ENCODE measurements around the gene CETP. TPM values are rescaled to one million over a fixed set of nuclear protein-coding genes. Genes with fewer than 3 reads are reported as not detected.

CETP gene
- total and polyA plus RNA-seq, 2 of the 8 experiments (the other 6 are each of a cell fraction or from before 2014, with no cell fraction given): not detected

DNA sequence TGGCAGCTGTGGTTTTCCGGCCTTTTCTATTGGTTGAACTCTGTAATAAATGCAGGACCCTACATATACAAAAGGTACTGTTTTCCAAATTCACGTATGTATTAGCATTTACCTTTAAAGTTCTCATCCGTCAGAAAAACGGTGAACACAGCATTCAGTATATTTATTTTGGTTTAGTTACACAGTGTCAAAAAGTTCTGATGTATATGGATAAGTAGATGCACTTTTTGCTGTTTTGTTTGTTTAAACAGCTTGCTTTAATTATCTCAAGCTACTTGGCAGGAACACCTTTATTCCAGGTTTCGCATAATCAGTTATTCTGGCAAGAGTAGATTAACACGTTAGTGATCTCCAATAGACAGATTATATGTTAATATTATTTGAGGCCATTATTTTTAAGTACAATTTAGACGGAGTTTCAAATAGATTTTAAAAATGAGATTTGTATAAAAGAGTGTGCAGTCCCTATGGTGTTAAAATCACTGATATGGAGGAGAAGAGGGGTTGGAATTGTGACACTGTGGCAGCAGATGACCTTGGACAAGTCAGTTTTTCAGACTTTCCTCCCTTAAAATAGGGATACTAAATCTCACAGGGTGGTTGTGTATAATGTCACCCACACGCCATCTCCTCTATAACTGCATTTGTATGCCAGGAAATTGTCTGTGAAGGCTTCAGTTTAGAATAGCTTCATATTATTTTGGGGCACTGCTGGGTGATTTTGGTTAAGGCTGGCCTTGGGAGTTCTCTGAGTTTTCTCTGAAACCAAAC lies 27.7 kb upstream of the CETP start:
- peak overlapping the region; percentile 84 to 90; a peak in 3 of 4 replicates for H3K4me2 ChIP-seq (ENCODE audit: insufficient read depth in 1 of 2, low read depth in 2 of 2, low read length in 2 of 2)
- no peak overlapping the region for H4K91ac ChIP-seq (replicated peaks; ENCODE audit: insufficient read length, low read length)
- no peak overlapping the region for H3K56ac ChIP-seq (replicated peaks; ENCODE audit: insufficient read length, low read depth, low read length)
- 77% methylated on average over 8 of the region's 8 CpGs; no CpG with 5 or more reads in 1 of the 2 experiments for WGBS, 2 experiments (ENCODE audit: extremely low coverage in 1 of 2, insufficient coverage in 1 of 2, insufficient read length in 1 of 2, insufficient replicate concordance in 2 of 2, low coverage in 1 of 2, low lambda C conversion rate in 2 of 2, missing lambda C conversion rate in 1 of 2)
- no peak overlapping the region for H3K14ac ChIP-seq (ENCODE audit: insufficient read length)
- H2BK12ac ChIP-seq (ENCODE audit: low read depth, low read length): no peak overlapping the region
- no peaks in the 10 kb centered on the region for H3K9me3 ChIP-seq (ENCODE audit: insufficient read depth in 2 of 2, low read depth in 1 of 2, low read length in 1 of 2)
- H3K79me2 ChIP-seq (ENCODE audit: control insufficient read depth in 1 of 2, insufficient read depth in 2 of 2, low read length in 2 of 2): peaks cover 0 to 32% of the 10 kb centered on the region in 2 experiments; a peak in 2 of 4 replicates
- peaks cover 5% of the 10 kb centered on the region; the same call in 1 of the 2 replicates for H3K23me2 ChIP-seq (ENCODE audit: low read depth, low read length)
- no peak overlapping the region for H3K27ac ChIP-seq (ENCODE audit: low read depth, low read length)
- H3K4me3 ChIP-seq (ENCODE audit: extremely low read depth in 1 of 4, insufficient read depth in 2 of 4, low read depth in 3 of 4, low read length in 4 of 4): peak overlapping the region in 2 of 4 experiments; percentile 80 to 89; a peak in 3 of 8 replicates
- H4K5ac ChIP-seq (ENCODE audit: insufficient read length, low read depth, low read length): no peak overlapping the region
- H2BK15ac ChIP-seq (ENCODE audit: low read length): no peak overlapping the region
- H2AFZ ChIP-seq (ENCODE audit: low read length): no peak overlapping the region
- no peak for DNase-seq (ENCODE audit: low read depth in 1 of 2, low spot score in 2 of 2)
- no peak overlapping the region for H4K8ac ChIP-seq (ENCODE audit: extremely low read depth, insufficient read depth, low read length)
- H3K27me3 ChIP-seq (replicated peaks in 1 of 4; ENCODE audit: control insufficient read depth in 3 of 4, extremely low read depth in 1 of 4, insufficient read depth in 3 of 4, low read length in 3 of 4): no peaks in the 10 kb centered on the region
- no peak overlapping the region for H2BK120ac ChIP-seq (replicated peaks; ENCODE audit: low read depth, low read length)
- no peak overlapping the region for H3K4ac ChIP-seq (replicated peaks; ENCODE audit: insufficient read length, low read depth, low read length)
- peaks cover 4 to 7% of the 10 kb centered on the region in 2 experiments for H4K20me1 ChIP-seq (replicated peaks in 1 of 2; ENCODE audit: control insufficient read depth in 1 of 2, insufficient read depth in 2 of 2, low read length in 2 of 2)
- peaks cover 5 to 41% (median 28%) of the 10 kb centered on the region in 4 experiments; a peak in 7 of 8 replicates for H3K36me3 ChIP-seq (ENCODE audit: control insufficient read depth in 2 of 4, insufficient read depth in 4 of 4, low read length in 3 of 4)
- ChIA-PET CTCF (ENCODE audit: partially characterized antibody) (interaction anchor here (1.0 to 6.7 kb wide), 3 partner anchors 19 to 66 kb away, joined by 4 to 32 read pairs (median 4); no protein-coding TSS in a partner anchor), POLR2A (ENCODE audit: partially characterized antibody) (interaction anchor here (1.3 to 11.4 kb wide), 6 partner anchors 10 to 96 kb away, joined by 3 to 125 read pairs (median 16); no protein-coding TSS in a partner anchor)
- H3K4me1 ChIP-seq (replicated peaks in 1 of 4; ENCODE audit: control insufficient read depth in 3 of 4, insufficient read depth in 4 of 4, low read length in 3 of 4): peaks cover 5 to 17% (median 11%) of the 10 kb centered on the region in 4 experiments
- no peak overlapping the region for H3K23ac ChIP-seq (ENCODE audit: insufficient read length)
- peak overlapping the region in 1 of 4 experiments; percentile 69; a peak in 1 of 7 replicates for H3K9ac ChIP-seq (replicated peaks in 1 of 4; ENCODE audit: extremely low read depth in 1 of 4, low read depth in 3 of 4, low read length in 3 of 4)
- H2AK5ac ChIP-seq (ENCODE audit: low read depth, low read length): no peak overlapping the region
- FAIRE-seq: no peak
- H2BK20ac ChIP-seq (ENCODE audit: low read length): no peak overlapping the region
- H2BK5ac ChIP-seq (ENCODE audit: low read depth, low read length): no peak overlapping the region
- H3K79me1 ChIP-seq (ENCODE audit: low read depth, low read length): no peaks in the 10 kb centered on the region
- no peak overlapping the region for H3K18ac ChIP-seq (ENCODE audit: extremely low read depth, low read length)
- TF ChIP-seq TEAD4 (IDR thresholded peaks at IDR 0.05; ENCODE audit: low read depth, low read length) (no peak), CEBPB (IDR thresholded peaks at IDR 0.05; ENCODE audit: low read depth, low read length) (no peak), SP2 (IDR thresholded peaks at IDR 0.05; ENCODE audit: low read length) (no peak), SIX5 (IDR thresholded peaks at IDR 0.05; ENCODE audit: low read depth, low read length) (no peak), CHD2 (IDR thresholded peaks at IDR 0.05; ENCODE audit: low read length) (no peak), POU5F1 (IDR thresholded peaks at IDR 0.05; ENCODE audit: low read depth, low read length) (no peak), RAD21 (IDR thresholded peaks at IDR 0.05 in 1 of 2, conservative IDR thresholded peaks at IDR 0.05 in 1 of 2; ENCODE audit: low read depth in 2 of 2, low read length in 2 of 2) (no peak), POLR2A (IDR thresholded peaks at IDR 0.05; ENCODE audit: control extremely low read depth in 1 of 2, low read depth in 2 of 2, low read length in 2 of 2) (no peak; a peak in 1 of 3 replicates)
- TF ChIP-seq, protein P1, sequence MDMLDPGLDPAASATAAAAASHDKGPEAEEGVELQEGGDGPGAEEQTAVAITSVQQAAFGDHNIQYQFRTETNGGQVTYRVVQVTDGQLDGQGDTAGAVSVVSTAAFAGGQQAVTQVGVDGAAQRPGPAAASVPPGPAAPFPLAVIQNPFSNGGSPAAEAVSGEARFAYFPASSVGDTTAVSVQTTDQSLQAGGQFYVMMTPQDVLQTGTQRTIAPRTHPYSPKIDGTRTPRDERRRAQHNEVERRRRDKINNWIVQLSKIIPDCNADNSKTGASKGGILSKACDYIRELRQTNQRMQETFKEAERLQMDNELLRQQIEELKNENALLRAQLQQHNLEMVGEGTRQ (IDR thresholded peaks at IDR 0.05; ENCODE audit: low read length): no peak
